H1 (cell line): Measurements from ENCODE around the gene INVS. TPM values are rescaled to one million over a fixed set of nuclear protein-coding genes. Genes with fewer than 3 reads are reported as not detected.

ENCODE experiments used
- CTCF ChIA-PET: fragments of 300-600 bp; sonication (Branson Sonifier 250); formaldehyde crosslinking; loops from one replicate; lab custom pipeline; 2021; ENCODE audit not compliant: partially characterized antibody; lab: Charles Lee
- POLR2A ChIA-PET: fragments of 300-600 bp; sonication (Branson Sonifier 250); formaldehyde crosslinking; loops from one replicate; lab custom pipeline; 2021; ENCODE audit warnings: inconsistent platforms; ENCODE audit not compliant: partially characterized antibody; lab: Charles Lee
- DNase-seq, 2 experiments: peaks; one replicate each; pipeline versions ENCODE4 v3.0.0 to v3.0.0-alpha.2; 2010 to 2022; ENCODE audit warnings: low spot score in 2 of 2, low read depth in 1 of 2, mixed read lengths in 1 of 2
- FAIRE-seq: peaks from 2 replicates; lab custom pipeline; 2011; peaks lifted over from hg19 to GRCh38; lab: Jason Lieb, UNC
- H2AFZ ChIP-seq: 2 replicates; pipeline ENCODE4 v1.8.1; 2012; ENCODE audit warnings: low read length, inconsistent platforms
- H2AK5ac ChIP-seq: 2 replicates; pipeline ENCODE4 v1.6.1; 2013; ENCODE audit warnings: low read depth, low read length
- H2BK120ac ChIP-seq: replicated peaks from 2 replicates; pipeline ENCODE3; 2013; ENCODE audit warnings: low read depth, low read length, inconsistent platforms
- H2BK12ac ChIP-seq: 2 replicates; pipeline ENCODE4 v1.6.1; 2013; ENCODE audit warnings: low read depth, low read length
- H2BK15ac ChIP-seq: 2 replicates; pipeline ENCODE4 v1.6.1; 2013; ENCODE audit warnings: low read length
- H2BK20ac ChIP-seq: 2 replicates; pipeline ENCODE4 v1.6.1; 2013; ENCODE audit warnings: low read length
- H2BK5ac ChIP-seq: 2 replicates; pipeline ENCODE4 v1.6.1; 2013; ENCODE audit warnings: low read depth, low read length
- H3K14ac ChIP-seq: 2 replicates; pipeline ENCODE4 v1.6.1; 2013; ENCODE audit warnings: inconsistent platforms; ENCODE audit not compliant: insufficient read length
- H3K18ac ChIP-seq: 2 replicates; pipeline ENCODE4 v1.6.1; 2013; ENCODE audit warnings: low read length; ENCODE audit errors: extremely low read depth
- H3K23ac ChIP-seq: 2 replicates; pipeline ENCODE4 v1.6.1; 2013; ENCODE audit warnings: inconsistent platforms; ENCODE audit not compliant: insufficient read length
- H3K23me2 ChIP-seq: 2 replicates; pipeline ENCODE4 v1.6.1; 2013; ENCODE audit warnings: low read depth, low read length
- H3K27ac ChIP-seq: 2 replicates; pipeline ENCODE4 v1.6.1; 2011; ENCODE audit warnings: low read depth, low read length, inconsistent platforms
- H3K27me3 ChIP-seq, 4 experiments: replicated peaks in 1 of 4; 1 replicate in 1 of 4; 2 replicates in 3 of 4; pipeline versions ENCODE4 v1.6.1 to v1.8.1; 2011 to 2013; ENCODE audit warnings: low read length in 3 of 4, mild to moderate bottlenecking in 3 of 4, inconsistent platforms in 2 of 4, mixed read lengths in 2 of 4, moderate library complexity in 1 of 4; ENCODE audit not compliant: control insufficient read depth in 3 of 4, insufficient read depth in 3 of 4; ENCODE audit errors: extremely low read depth in 1 of 4
- H3K36me3 ChIP-seq, 4 experiments: 2 replicates each; pipeline versions ENCODE4 v1.6.1 to v1.8.1; 2011 to 2013; ENCODE audit warnings: mild to moderate bottlenecking in 4 of 4, low read length in 3 of 4, moderate library complexity in 2 of 4, control low read depth in 1 of 4, inconsistent platforms in 1 of 4; ENCODE audit not compliant: insufficient read depth in 4 of 4, control insufficient read depth in 2 of 4
- H3K4ac ChIP-seq: replicated peaks from 2 replicates; pipeline ENCODE3; 2013; ENCODE audit warnings: low read length, low read depth, mixed read lengths, inconsistent platforms; ENCODE audit not compliant: insufficient read length
- H3K4me1 ChIP-seq, 4 experiments: replicated peaks in 1 of 4; 1 replicate in 1 of 4; 2 replicates in 3 of 4; pipeline versions ENCODE4 v1.6.1 to v1.8.1; 2011 to 2013; ENCODE audit warnings: low read length in 3 of 4, inconsistent platforms in 2 of 4, mixed read lengths in 1 of 4; ENCODE audit not compliant: insufficient read depth in 4 of 4, control insufficient read depth in 3 of 4
- H3K4me2 ChIP-seq, 2 experiments: 2 replicates each; pipeline versions ENCODE4 v1.6.1 to v1.8.1; 2011 to 2013; ENCODE audit warnings: low read depth in 2 of 2, low read length in 2 of 2, control low read depth in 1 of 2, inconsistent platforms in 1 of 2, mild to moderate bottlenecking in 1 of 2; ENCODE audit not compliant: insufficient read depth in 1 of 2
- H3K4me3 ChIP-seq, 4 experiments: fragments of 200-600, 300-600 bp in 1 of 4; sonication (generic), shearing (Covaris generic), sonication (Bioruptor Twin) in 1 of 4; 2 replicates each; pipeline versions ENCODE4 v1.5.1 to v1.8.1; 2011 to 2016; ENCODE audit warnings: low read length in 4 of 4, low read depth in 3 of 4, control low read depth in 2 of 4, inconsistent platforms in 2 of 4, mild to moderate bottlenecking in 2 of 4, mixed read lengths in 1 of 4, moderate library complexity in 1 of 4; ENCODE audit not compliant: insufficient read depth in 2 of 4; ENCODE audit errors: extremely low read depth in 1 of 4
- H3K56ac ChIP-seq: replicated peaks from 2 replicates; pipeline ENCODE3; 2013; ENCODE audit warnings: low read depth, mild to moderate bottlenecking, mixed read lengths, low read length, inconsistent platforms; ENCODE audit not compliant: insufficient read length
- H3K79me1 ChIP-seq: 2 replicates; pipeline ENCODE4 v1.6.1; 2013; ENCODE audit warnings: low read depth, low read length, control low read depth
- H3K79me2 ChIP-seq, 2 experiments: 2 replicates each; pipeline versions ENCODE4 v1.6.1 to v1.8.1; 2012 to 2013; ENCODE audit warnings: low read length in 2 of 2, mild to moderate bottlenecking in 2 of 2, inconsistent platforms in 1 of 2; ENCODE audit not compliant: insufficient read depth in 2 of 2, control insufficient read depth in 1 of 2
- H3K9ac ChIP-seq, 4 experiments: replicated peaks in 1 of 4; 1 replicate in 1 of 4; 2 replicates in 3 of 4; pipeline versions ENCODE4 v1.6.1 to v1.8.1; 2011 to 2013; ENCODE audit warnings: low read depth in 3 of 4, low read length in 3 of 4, control low read depth in 2 of 4, mild to moderate bottlenecking in 2 of 4, moderate library complexity in 2 of 4, inconsistent platforms in 1 of 4; ENCODE audit errors: extremely low read depth in 1 of 4
- H3K9me3 ChIP-seq, 2 experiments: 2 replicates each; pipeline versions ENCODE4 v1.6.1 to v1.8.1; 2012 to 2013; ENCODE audit warnings: mild to moderate bottlenecking in 2 of 2, moderate library complexity in 2 of 2, control low read depth in 1 of 2, inconsistent platforms in 1 of 2, low read depth in 1 of 2, low read length in 1 of 2, mixed read lengths in 1 of 2; ENCODE audit not compliant: insufficient read depth in 2 of 2
- H4K20me1 ChIP-seq, 2 experiments: replicated peaks in 1 of 2; 2 replicates each; pipeline versions ENCODE3 to v1.8.1; 2011 to 2013; ENCODE audit warnings: inconsistent platforms in 2 of 2, low read length in 2 of 2, mild to moderate bottlenecking in 1 of 2; ENCODE audit not compliant: insufficient read depth in 2 of 2, control insufficient read depth in 1 of 2
- H4K5ac ChIP-seq: 2 replicates; pipeline ENCODE4 v1.6.1; 2013; ENCODE audit warnings: low read length, low read depth, mixed read lengths, inconsistent platforms; ENCODE audit not compliant: insufficient read length
- H4K8ac ChIP-seq: 2 replicates; pipeline ENCODE4 v1.8.0; 2013; ENCODE audit warnings: mild to moderate bottlenecking, moderate library complexity, low read length, inconsistent platforms; ENCODE audit not compliant: insufficient read depth; ENCODE audit errors: extremely low read depth
- H4K91ac ChIP-seq: replicated peaks from 2 replicates; pipeline ENCODE3; 2013; ENCODE audit warnings: low read length, mixed read lengths, inconsistent platforms; ENCODE audit not compliant: insufficient read length
- CBX5 ChIP-seq: fragments of 300-800, 300-1000 bp; sonication (generic); IDR thresholded peaks from 2 replicates; pipeline ENCODE4 v1.7.1; 2016; ENCODE audit warnings: antibody characterized with exemption, low read length, low read depth
- JUND ChIP-seq: IDR thresholded peaks from 2 replicates; pipeline ENCODE4 v1.6.1; 2011; ENCODE audit warnings: mild to moderate bottlenecking, improper control_type of control experiment, low read length
- RXRA ChIP-seq: IDR thresholded peaks from 2 replicates; pipeline ENCODE4 v1.6.1; 2011; ENCODE audit warnings: low read depth, mild to moderate bottlenecking, low read length, moderate library complexity; ENCODE audit not compliant: insufficient read depth
- WGBS, 2 experiments: shearing (Covaris generic) in 1 of 2; methylation state at CpG; one replicate each; pipeline versions ENCODE4 v1.1.6 to v1.1.7; 2013 to 2015; ENCODE audit warnings: low lambda C conversion rate in 2 of 2, mixed read lengths in 2 of 2, inconsistent platforms in 1 of 2, low coverage in 1 of 2, missing lambda C conversion rate in 1 of 2; ENCODE audit not compliant: insufficient replicate concordance in 2 of 2, insufficient coverage in 1 of 2, insufficient read length in 1 of 2; ENCODE audit errors: extremely low coverage in 1 of 2, missing lambda C conversion rate in 1 of 2; 5-methylcytosine and 5-hydroxymethylcytosine counted together
- polyA plus RNA-seq, 7 experiments: library from polyadenylated mRNA; depleted of rRNA in 3 of 7; stranded (reverse) in 5 of 7; unstranded in 2 of 7; fragments of >200 nt in 5 of 7; fragments of 200-250 nt in 2 of 7; gene quantifications; 1 replicate in 5 of 7; 2 replicates in 1 of 7; 4 replicates in 1 of 7; pipeline versions ENCODE4 v1.2.1 to v1.2.3, GENCODE V29; 2011 to 2013; ENCODE audit warnings: missing spikeins in 2 of 7, mixed read lengths in 2 of 7
- total RNA-seq: library from RNA; stranded (reverse); fragmentation: NEBNext Ultra II Directional; extraction: Animal tissue kit (Norgen Biotek cat#: 25700); gene quantifications from 2 replicates; pipeline ENCODE4 v1.2.1, GENCODE V29; 2021
- TF ChIP-seq, protein P1 (sequence below), 3 experiments: IDR thresholded peaks; 1 replicate in 2 of 3; 2 replicates in 1 of 3; pipeline versions ENCODE4 v1.5.1 to v1.6.1; 2011; ENCODE audit warnings: low read length in 3 of 3, mild to moderate bottlenecking in 3 of 3, inconsistent platforms in 2 of 3, low read depth in 1 of 3, moderate library complexity in 1 of 3; ENCODE audit not compliant: insufficient read depth in 1 of 3; ENCODE audit errors: control extremely low read depth in 1 of 3
- TF ChIP-seq, protein P2 (sequence below): IDR thresholded peaks from 2 replicates; pipeline ENCODE4 v1.6.1; 2012; ENCODE audit warnings: low read length, inconsistent platforms

INVS gene
- total and polyA plus RNA-seq, 2 of the 8 experiments (the other 6 are each of a cell fraction or from before 2014, with no cell fraction given), result 4.1 to 6.9 TPM

DNA sequence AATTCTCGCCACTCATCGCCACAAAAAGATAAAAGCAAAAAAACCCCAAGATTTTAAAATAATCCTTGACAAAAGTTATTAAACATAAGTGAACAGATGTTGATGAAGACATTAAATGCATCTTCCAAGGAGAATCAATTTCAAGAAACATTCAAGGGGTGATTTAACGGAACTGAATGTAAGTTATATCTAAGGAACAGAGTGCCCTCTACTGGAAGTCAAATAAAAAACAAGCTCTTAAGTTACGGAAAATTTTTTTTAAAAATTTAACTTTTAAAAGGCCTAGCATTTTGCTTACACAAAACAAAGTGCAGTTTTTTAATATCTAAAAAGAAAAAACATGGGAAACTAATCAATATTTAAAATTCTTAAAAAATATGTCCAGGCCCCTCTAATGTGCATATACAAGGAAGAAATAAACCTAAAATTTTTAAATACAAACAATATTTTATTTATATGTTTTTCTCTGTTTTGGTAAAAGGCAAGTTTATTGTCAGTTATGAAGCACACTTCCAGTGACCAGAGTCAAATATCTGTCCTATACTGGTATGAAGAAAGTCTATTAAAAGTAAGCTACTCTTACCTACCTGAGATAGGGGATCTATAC is 225.7 kb downstream of the INVS start:
- no peak overlapping the region for H4K5ac ChIP-seq
- H3K4me3 ChIP-seq, result no peak overlapping the region
- H3K4ac ChIP-seq, result no peak overlapping the region
- H2BK12ac ChIP-seq, result no peak overlapping the region
- no peak overlapping the region for H3K9ac ChIP-seq
- H2BK20ac ChIP-seq, result no peak overlapping the region
- no peak overlapping the region for H3K27ac ChIP-seq
- no peak overlapping the region for H3K14ac ChIP-seq
- no peak overlapping the region for H2BK5ac ChIP-seq
- H2AFZ ChIP-seq, result no peak overlapping the region
- no peak overlapping the region for H3K23ac ChIP-seq
- CTCF ChIA-PET, result interaction anchor here (0.6 to 3.5 kb wide), 37 partner anchors 8 to 1141 kb away, joined by 3 to 29 read pairs (median 4); partner anchors contain the start of gene TEX10
- no peak overlapping the region for H2BK120ac ChIP-seq
- peaks cover 7 to 8% of the 10 kb centered on the region in 2 experiments for H4K20me1 ChIP-seq
- H4K91ac ChIP-seq, result no peak overlapping the region
- POLR2A ChIA-PET, result interaction anchor here (1.0 to 2.1 kb wide), 3 partner anchors 27 to 33 kb away, joined by 3 to 9 read pairs (median 4); partner anchors contain the start of gene TEX10
- H3K18ac ChIP-seq, result no peak overlapping the region
- H3K9me3 ChIP-seq, result no peaks in the 10 kb centered on the region
- no peaks in the 10 kb centered on the region for H3K79me1 ChIP-seq
- no peaks in the 10 kb centered on the region; the same call in 1 of the 2 replicates for H3K23me2 ChIP-seq
- no peak overlapping the region for H2BK15ac ChIP-seq
- no peaks in the 10 kb centered on the region for H3K4me1 ChIP-seq
- no peak overlapping the region for H3K4me2 ChIP-seq
- peaks cover 0 to 66% (median 33%) of the 10 kb centered on the region in 4 experiments; a peak in 6 of 8 replicates for H3K36me3 ChIP-seq
- TF ChIP-seq CBX5, result no peak
- TF ChIP-seq, protein P1, sequence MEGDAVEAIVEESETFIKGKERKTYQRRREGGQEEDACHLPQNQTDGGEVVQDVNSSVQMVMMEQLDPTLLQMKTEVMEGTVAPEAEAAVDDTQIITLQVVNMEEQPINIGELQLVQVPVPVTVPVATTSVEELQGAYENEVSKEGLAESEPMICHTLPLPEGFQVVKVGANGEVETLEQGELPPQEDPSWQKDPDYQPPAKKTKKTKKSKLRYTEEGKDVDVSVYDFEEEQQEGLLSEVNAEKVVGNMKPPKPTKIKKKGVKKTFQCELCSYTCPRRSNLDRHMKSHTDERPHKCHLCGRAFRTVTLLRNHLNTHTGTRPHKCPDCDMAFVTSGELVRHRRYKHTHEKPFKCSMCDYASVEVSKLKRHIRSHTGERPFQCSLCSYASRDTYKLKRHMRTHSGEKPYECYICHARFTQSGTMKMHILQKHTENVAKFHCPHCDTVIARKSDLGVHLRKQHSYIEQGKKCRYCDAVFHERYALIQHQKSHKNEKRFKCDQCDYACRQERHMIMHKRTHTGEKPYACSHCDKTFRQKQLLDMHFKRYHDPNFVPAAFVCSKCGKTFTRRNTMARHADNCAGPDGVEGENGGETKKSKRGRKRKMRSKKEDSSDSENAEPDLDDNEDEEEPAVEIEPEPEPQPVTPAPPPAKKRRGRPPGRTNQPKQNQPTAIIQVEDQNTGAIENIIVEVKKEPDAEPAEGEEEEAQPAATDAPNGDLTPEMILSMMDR (IDR thresholded peaks at IDR 0.05; ENCODE audit: control extremely low read depth in 1 of 3, insufficient read depth in 1 of 3, low read depth in 1 of 3, low read length in 3 of 3), result peak in 2 of 3 experiments; percentile 25 to 33; a peak in 2 of 4 replicates
- no peak for TF ChIP-seq RXRA
- TF ChIP-seq, protein P2, sequence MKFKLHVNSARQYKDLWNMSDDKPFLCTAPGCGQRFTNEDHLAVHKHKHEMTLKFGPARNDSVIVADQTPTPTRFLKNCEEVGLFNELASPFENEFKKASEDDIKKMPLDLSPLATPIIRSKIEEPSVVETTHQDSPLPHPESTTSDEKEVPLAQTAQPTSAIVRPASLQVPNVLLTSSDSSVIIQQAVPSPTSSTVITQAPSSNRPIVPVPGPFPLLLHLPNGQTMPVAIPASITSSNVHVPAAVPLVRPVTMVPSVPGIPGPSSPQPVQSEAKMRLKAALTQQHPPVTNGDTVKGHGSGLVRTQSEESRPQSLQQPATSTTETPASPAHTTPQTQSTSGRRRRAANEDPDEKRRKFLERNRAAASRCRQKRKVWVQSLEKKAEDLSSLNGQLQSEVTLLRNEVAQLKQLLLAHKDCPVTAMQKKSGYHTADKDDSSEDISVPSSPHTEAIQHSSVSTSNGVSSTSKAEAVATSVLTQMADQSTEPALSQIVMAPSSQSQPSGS, result no peak
- TF ChIP-seq JUND, result no peak
- no peak for DNase-seq
- FAIRE-seq, result no peak
- WGBS, 2 experiments, result 81% methylated on average over 4 of the region's 4 CpGs; no CpG with 5 or more reads in 1 of the 2 experiments
- H3K79me2 ChIP-seq, result peaks cover 0 to 33% of the 10 kb centered on the region in 2 experiments; a peak in 2 of 4 replicates
- no peaks in the 10 kb centered on the region for H3K27me3 ChIP-seq
- no peak overlapping the region for H2AK5ac ChIP-seq
- no peak overlapping the region for H3K56ac ChIP-seq
- no peak overlapping the region for H4K8ac ChIP-seq
